GM12874 (cell line): Measurements from ENCODE around the gene SAE1.

Source experiments
- CTCF ChIP-seq: IDR thresholded peaks from 2 replicates; pipeline ENCODE4 v1.5.1; 2011; ENCODE audit warnings: low read depth, mild to moderate bottlenecking, control low read depth, low read length, moderate library complexity; ENCODE audit not compliant: insufficient read depth

The SAE1 gene

GRCh38 chr19:47256693-47257410, 126.2 kb downstream of the SAE1 start:
- no peak for TF ChIP-seq CTCF

- TF ChIP-seq CTCF: no peak
These were observed 127.0 kb downstream of the SAE1 start for GRCh38 chr19:47257411-47258169.

GRCh38 chr19:47258434-47258833, 127.8 kb downstream of the SAE1 start:
- TF ChIP-seq CTCF: no peak

- TF ChIP-seq CTCF: no peak
These were observed 128.4 kb downstream of the SAE1 start for GRCh38 chr19:47258895-47259555.
